GM18907 (cell line): ENCODE data around the gene RFPL3.
"Not testable (repeated sequence)": the region's sequence is repeated elsewhere in the genome, so short reads cannot be mapped to it uniquely, and the experiment has no call there.

Experiments used
- ATAC-seq: cut with Tn5 transposase; IDR thresholded peaks from one replicate; pipeline ENCODE4 v1.9.1; 2021; ENCODE audit warnings: mild to moderate bottlenecking, moderate library complexity; ENCODE audit not compliant: unreplicated experiment

Gene RFPL3

DNA sequence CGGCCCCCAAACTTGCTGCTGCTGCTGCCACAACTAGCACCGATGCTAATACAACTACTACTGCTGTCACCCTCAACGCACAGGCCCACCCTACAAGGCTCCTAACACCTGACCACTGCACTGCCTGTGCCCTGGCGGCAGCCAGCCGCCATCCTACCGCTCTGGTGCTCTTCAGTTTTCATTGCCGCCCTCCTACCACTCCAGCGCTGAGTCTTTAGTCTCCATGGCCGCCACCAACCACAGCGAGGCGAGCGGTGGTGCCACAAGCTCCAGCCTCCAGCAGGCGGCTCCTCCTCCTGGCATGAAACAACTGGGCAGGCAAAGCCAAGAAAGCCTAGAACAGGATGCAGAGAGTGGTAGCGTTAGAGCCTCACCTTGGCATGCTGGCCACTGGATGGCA, 5.0 kb upstream of the RFPL3 start:
- ATAC-seq = no peak

DNA sequence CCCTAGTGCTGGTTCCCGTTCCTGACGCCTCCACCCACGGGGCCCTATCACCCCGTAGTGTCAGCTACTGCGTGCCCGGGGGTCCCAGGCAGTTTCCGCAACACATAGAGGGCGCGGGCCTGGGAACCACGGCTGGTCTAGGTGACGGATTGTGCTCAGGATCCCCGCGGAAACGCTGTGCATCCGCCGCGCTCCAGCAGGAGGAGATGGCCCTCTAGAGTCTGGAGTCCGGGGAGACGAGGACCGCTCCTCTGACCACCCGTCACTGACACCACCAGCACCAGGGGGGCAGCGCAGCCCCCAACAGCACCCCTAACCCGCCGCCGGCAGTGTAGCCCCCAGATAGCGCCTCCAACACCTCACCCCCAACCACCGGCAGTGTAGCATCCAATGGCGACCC, 4.4 kb upstream of the RFPL3 start:
- no peak for ATAC-seq

DNA sequence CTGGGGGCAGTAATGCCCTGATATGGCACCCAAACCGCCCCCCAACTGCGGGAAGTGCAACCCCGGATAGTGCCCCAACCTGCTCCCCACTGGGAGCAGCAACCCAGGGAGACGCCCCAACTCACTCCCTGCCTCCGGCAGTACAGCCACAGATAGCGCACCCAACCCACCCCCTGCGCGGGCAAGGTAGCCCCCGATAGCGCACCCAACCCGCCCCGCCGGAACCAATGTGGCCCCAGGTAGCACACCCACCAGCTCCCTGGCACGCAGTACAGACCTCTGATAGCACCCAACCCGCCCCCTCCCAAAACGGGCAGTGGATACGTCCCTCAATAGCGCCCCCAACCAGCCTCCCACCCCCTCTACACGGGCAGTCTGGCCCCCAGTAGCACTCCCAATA, 3.8 kb upstream of the RFPL3 start:
- no peak for ATAC-seq

GRCh38 chr22:32354360-32355351, 3.0 kb upstream of the RFPL3 start:
- no peak for ATAC-seq

- no peak for ATAC-seq
Measured at GRCh38 chr22:32355760-32356159, 1.9 kb upstream of the RFPL3 start.

GRCh38 chr22:32360096-32360495, 2.4 kb downstream of the RFPL3 start:
- ATAC-seq = not testable (repeated sequence)

GRCh38 chr22:32361257-32361656, 3.6 kb downstream of the RFPL3 start:
- ATAC-seq = no peak

DNA sequence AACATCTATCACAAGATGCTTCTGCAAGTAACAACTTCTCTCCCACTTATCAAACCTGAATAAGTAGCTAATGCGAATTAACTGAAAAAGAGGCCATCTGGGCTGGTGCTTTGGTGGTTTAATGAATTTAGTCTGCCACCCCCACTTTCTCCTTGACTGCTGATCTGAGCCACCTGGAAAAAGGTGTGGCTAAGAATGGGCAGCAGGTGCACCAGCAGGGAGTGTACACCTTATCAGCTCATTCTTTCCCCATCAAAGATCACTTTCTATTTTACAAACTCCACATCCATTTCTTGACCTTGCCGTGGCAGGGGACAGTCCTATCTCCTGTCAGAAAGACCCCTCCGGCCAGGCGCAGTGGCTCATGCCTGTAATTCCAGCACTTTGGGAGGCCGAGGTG, 6.5 kb downstream of the RFPL3 start:
- ATAC-seq = no peak

- no peak for ATAC-seq
Measured at GRCh38 chr22:32375678-32376450, 18.2 kb downstream of the RFPL3 start.

DNA sequence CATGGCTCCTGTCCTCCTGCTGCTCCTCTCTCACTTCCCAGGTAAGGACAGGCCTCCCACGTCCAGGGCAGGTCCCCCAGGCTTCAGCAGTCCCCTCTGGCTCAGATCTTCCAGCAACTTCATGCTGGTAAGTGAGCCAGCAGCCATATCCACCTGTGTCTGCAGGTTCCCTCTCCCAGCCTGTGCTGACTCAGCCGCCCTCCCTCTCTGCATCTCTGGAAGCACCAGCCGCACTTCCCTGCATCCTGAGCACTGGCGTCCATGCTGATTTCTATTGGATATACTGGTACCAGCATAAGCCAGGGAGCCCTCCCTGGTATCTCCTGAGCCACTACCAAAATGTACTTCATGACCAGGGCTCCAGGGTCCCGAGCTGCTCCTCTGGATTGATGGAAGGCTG, 19.0 kb downstream of the RFPL3 start:
- no peak for ATAC-seq

GRCh38 chr22:32378707-32379272, 21.1 kb downstream of the RFPL3 start:
- no peak for ATAC-seq

DNA sequence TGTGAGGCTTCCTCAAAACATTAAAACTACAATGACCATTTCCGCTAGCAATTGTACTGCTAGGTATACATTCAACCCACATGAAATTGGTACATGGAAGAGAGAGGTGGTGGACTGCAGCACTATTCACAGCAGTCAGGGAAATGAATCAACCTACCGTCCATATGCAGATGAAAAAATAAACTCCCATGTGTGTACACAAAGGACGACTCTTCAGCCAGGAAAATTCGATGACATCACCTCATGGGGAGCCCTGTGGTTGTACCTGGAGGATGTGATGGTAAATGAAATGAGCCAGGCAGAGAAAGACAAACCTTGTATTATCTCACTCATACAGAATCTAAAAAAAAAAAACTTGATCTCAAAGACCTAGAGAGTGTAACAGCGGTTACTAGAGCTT, 23.3 kb downstream of the RFPL3 start:
- ATAC-seq = no peak

GRCh38 chr22:32385681-32386080, 28.0 kb downstream of the RFPL3 start:
- ATAC-seq = no peak

DNA sequence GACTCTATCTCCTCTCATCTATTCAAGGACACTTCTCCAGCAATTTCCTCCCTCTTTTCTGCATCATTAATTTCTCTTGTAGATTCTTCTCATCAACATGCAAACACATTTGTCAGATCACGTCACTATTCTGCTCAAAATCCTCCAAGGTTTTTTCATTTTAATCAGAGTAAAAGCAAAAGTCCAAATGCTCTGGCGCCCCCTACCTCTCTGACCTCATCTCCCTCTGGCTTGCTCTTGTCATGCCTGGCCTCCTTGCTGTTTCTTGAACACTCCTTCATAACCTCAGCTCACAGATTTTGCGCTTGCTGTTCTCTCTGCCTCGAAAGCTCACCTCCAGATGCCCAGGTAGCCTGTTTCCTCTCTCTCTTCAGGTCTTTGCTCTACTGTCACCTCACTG, 32.0 kb downstream of the RFPL3 start:
- ATAC-seq = no peak

DNA sequence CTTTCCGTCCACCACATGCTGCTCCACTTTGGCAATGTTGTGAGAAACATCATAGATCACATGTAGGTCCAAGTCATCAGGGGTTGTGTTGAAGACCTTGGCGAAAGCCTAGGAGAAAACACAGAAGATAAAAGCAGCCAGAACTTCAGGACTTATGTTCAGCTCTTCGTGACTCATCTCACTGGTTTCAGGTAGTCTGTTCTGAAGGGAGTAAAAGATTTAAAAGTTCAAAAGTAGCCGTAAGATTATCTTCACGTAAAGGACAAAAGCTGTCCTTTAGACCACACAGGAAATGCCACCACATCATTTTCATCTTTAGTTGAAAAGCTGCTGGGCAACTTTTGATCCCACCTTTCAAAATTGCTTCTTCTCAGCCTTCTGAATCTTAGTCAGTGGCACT, 37.4 kb downstream of the RFPL3 start:
- ATAC-seq = no peak

DNA sequence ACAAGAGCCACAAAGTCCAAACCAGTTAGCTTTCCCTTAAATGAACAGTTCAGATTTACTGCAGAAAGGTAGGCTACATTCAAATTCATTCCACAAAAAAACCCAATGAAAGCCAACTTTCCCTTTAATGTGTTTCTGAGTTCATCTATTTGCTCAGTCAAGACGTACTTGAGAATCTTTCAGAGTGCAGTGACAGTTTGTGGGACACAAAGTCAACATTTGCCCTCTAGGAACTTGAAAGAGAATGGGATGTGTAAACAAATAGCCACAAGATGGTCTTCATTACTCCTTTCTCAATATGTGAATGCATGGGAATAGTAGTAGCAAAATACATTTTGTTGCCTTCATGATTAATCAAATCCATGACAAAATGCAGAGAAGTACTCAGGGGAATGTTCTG, 38.6 kb downstream of the RFPL3 start:
- ATAC-seq = no peak

DNA sequence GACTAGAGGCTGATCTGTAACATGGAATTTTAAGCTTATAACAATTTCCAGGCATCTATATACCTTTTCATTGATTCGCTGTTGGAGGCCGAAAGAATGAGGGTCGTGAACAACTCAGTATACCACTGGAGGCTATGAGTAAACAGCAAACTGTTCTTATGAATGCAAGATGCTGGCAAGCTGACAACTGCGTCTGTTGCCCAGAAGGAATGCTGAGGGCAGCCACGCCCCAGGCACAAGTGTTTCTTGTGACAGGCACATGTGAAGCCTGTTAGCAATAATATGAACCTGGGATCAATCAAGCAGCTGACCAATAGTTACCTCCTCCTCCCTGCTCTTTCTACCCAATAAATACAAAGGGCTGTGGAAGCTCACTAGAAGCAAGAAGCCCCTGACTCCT, 39.1 kb downstream of the RFPL3 start:
- ATAC-seq = no peak

DNA sequence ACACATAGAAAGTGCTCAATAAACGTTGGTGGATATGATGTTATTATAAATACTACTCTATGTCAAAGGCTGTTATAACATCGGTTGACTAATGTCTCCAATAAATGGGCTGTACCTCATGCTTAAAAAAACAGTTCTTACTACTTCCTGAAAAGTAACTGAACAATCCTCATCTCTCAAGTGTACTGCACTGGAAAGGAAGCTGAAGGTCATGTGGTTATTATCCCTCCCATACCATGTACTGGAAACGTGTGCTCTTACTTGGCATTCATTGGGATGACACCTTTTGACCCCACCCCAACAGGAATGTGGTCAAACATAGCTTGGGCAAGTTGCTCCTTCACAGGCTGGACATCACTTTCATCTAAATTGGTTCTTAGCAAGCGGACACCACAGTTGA, 43.8 kb downstream of the RFPL3 start:
- ATAC-seq = no peak

DNA sequence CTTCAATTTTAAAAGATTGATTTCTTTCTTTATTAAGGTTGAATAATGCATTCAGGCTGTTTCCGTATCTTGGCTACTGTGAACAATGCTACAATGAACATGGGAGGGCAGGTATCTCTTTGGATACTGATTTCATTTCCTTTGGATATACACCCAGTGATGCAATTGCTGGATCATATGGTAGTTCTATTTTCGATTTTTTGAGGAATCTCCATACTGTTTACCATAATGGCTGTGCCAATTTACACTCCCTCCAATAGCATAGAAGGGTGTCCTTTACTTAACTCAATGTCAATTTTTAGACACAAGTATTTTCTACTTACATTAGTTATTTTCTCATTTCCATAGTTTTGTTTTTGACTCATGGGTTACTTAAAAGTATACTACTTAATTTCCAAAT, 46.4 kb downstream of the RFPL3 start:
- ATAC-seq = no peak

DNA sequence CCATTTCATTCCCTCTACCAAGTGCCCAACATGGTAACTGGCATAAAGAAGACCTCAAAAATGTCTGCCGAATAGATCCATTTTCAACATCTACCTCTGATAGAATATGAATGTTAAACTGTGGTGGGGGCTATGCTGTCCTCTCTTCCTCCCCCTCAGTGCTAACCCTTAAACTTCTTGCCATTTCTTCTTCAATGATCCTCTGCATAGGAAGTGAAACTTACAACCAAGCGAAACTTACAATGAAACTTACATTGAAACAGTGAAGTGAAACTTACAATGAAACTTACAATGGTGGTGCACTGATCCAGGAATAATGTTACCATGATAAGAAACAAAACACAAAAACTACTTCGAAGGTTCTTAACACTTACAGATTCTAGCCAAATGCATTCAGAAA, 49.6 kb downstream of the RFPL3 start:
- ATAC-seq = peak; percentile 43

GRCh38 chr22:32407936-32408335, 50.3 kb downstream of the RFPL3 start:
- no peak for ATAC-seq

GRCh38 chr22:32409977-32410376, 52.3 kb downstream of the RFPL3 start:
- ATAC-seq = no peak
